HCT116 (cell line): ENCODE measurements around the gene AGPAT2. TPM values are rescaled to one million over a fixed set of nuclear protein-coding genes. Genes with fewer than 3 reads are reported as not detected.

Source experiments
- ATAC-seq: fragments of 200-7000 bp; cut with Tn5 transposase; 2 replicates; pipeline ENCODE4 v1.9.1; 2020; ENCODE audit warnings: mild to moderate bottlenecking, moderate library complexity
- BruUV-seq: library from RNA; stranded (reverse); fragments of 400-500 nt; replicated peaks from 2 replicates; lab custom pipeline; 2021; lab: Mats Ljungman, UMichigan
- CTCF ChIA-PET: fragments of 300-600 bp; sonication (Branson Sonifier 250); formaldehyde crosslinking; loops from one replicate; lab custom pipeline; 2021; ENCODE audit warnings: antibody characterized with exemption; lab: Charles Lee
- POLR2A ChIA-PET: fragments of 300-600, 350-600 bp; sonication (Branson Sonifier 250); formaldehyde crosslinking; loops from one replicate; lab custom pipeline; 2021; ENCODE audit warnings: antibody characterized with exemption; lab: Charles Lee
- RAD21 ChIA-PET, 2 experiments: fragments of 300-600 bp; sonication (Branson Sonifier 250); formaldehyde crosslinking; loops; one replicate each; lab custom pipeline; 2023; ENCODE audit warnings: low total read pairs in 2 of 2; ENCODE audit not compliant: uncharacterized antibody in 2 of 2, unreplicated experiment in 2 of 2, low non-redundant PET in 1 of 2; lab: Charles Lee
- DNase-seq: peaks from one replicate; pipeline ENCODE4 v3.0.0-alpha.2; 2010; ENCODE audit warnings: low read depth, low spot score
- H2AFZ ChIP-seq: fragments of 200-600 bp; shearing (Covaris generic), sonication (generic); 2 replicates; pipeline ENCODE4 v1.6.1; 2017; ENCODE audit warnings: low read depth, mixed run types, mixed read lengths, antibody characterized with exemption, low read length; ENCODE audit not compliant: poor library complexity, severe bottlenecking
- H3K27ac ChIP-seq: 2 replicates; pipeline ENCODE4 v1.5.1; 2012; ENCODE audit warnings: low read depth, low read length
- H3K27me3 ChIP-seq: fragments of 200-600 bp; sonication (generic); 2 replicates; pipeline ENCODE4 v1.6.1; 2016; ENCODE audit warnings: mixed run types, low read length, mixed read lengths; ENCODE audit not compliant: insufficient read depth
- H3K36me3 ChIP-seq, 2 experiments: fragments of 200-500 bp in 1 of 2; fragments of 200-600 bp in 1 of 2; sonication (Bioruptor generic) in 1 of 2; sonication (generic) in 1 of 2; 2 replicates each; pipeline versions ENCODE4 v1.5.1 to v1.6.1; 2014 to 2016; ENCODE audit warnings: low read length in 2 of 2, inconsistent platforms in 1 of 2, mixed read lengths in 1 of 2, mixed run types in 1 of 2; ENCODE audit not compliant: insufficient read depth in 2 of 2, control insufficient read depth in 1 of 2
- H3K4me1 ChIP-seq, 2 experiments: fragments of 200-600 bp in 1 of 2; sonication (generic) in 1 of 2; 2 replicates each; pipeline versions ENCODE4 v1.5.1 to v1.6.1; 2012 to 2017; ENCODE audit warnings: low read length in 2 of 2, inconsistent platforms in 1 of 2, mild to moderate bottlenecking in 1 of 2, mixed read lengths in 1 of 2, mixed run types in 1 of 2, moderate library complexity in 1 of 2; ENCODE audit not compliant: insufficient read depth in 2 of 2, control insufficient read depth in 1 of 2
- H3K4me2 ChIP-seq: fragments of 200-600 bp; sonication (generic); 2 replicates; pipeline ENCODE4 v1.6.1; 2017; ENCODE audit warnings: mixed run types, low read length, mixed read lengths
- H3K4me3 ChIP-seq, 2 experiments: fragments of 200-600 bp in 1 of 2; sonication (generic) in 1 of 2; replicated peaks in 1 of 2; 2 replicates each; pipeline ENCODE4 v1.5.1; 2011 to 2016; ENCODE audit warnings: low read length in 2 of 2, control low read depth in 1 of 2, low read depth in 1 of 2, mild to moderate bottlenecking in 1 of 2, mixed read lengths in 1 of 2, mixed run types in 1 of 2
- H3K79me2 ChIP-seq: fragments of 200-600 bp; sonication (generic); 2 replicates; pipeline ENCODE4 v1.6.1; 2017; ENCODE audit warnings: mild to moderate bottlenecking, mixed run types, low read length, moderate library complexity, mixed read lengths; ENCODE audit not compliant: insufficient read depth
- H3K9ac ChIP-seq: fragments of 200-600 bp; sonication (generic); 2 replicates; pipeline ENCODE4 v1.6.1; 2016; ENCODE audit warnings: low read length, mixed read lengths
- H3K9me2 ChIP-seq: fragments of 200-600 bp; sonication (generic), shearing (Covaris generic); 2 replicates; pipeline ENCODE4 v1.6.1; 2017; ENCODE audit warnings: mixed run types, mild to moderate bottlenecking, moderate library complexity; ENCODE audit not compliant: insufficient read depth
- H3K9me3 ChIP-seq, 2 experiments: fragments of 200-500 bp in 1 of 2; fragments of 200-600 bp in 1 of 2; sonication (Bioruptor generic) in 1 of 2; sonication (generic) in 1 of 2; 2 replicates each; pipeline ENCODE4 v1.6.1; 2014 to 2017; ENCODE audit warnings: low read length in 2 of 2, mixed read lengths in 2 of 2, inconsistent platforms in 1 of 2, low read depth in 1 of 2, mild to moderate bottlenecking in 1 of 2, mixed run types in 1 of 2, moderate library complexity in 1 of 2; ENCODE audit not compliant: control insufficient read depth in 1 of 2, insufficient read depth in 1 of 2
- H4K20me1 ChIP-seq: fragments of 200-600 bp; sonication (generic), shearing (Covaris generic); 2 replicates; pipeline ENCODE4 v1.6.1; 2017; ENCODE audit warnings: mixed run types, mild to moderate bottlenecking, moderate library complexity; ENCODE audit not compliant: insufficient read depth
- EGR1 ChIP-seq: IDR thresholded peaks from 2 replicates; pipeline ENCODE4 v1.6.1; 2012; ENCODE audit warnings: low read depth
- ELF1 ChIP-seq: IDR thresholded peaks from 2 replicates; pipeline ENCODE4 v1.6.1; 2012; ENCODE audit warnings: low read depth, borderline replicate concordance
- EZH2 ChIP-seq: fragments of 200-600 bp; sonication (generic); IDR thresholded peaks from 2 replicates; pipeline ENCODE4 v1.6.1; 2017; ENCODE audit warnings: antibody characterized with exemption, mixed run types
- EZH2phosphoT487 ChIP-seq: fragments of 200-600 bp; IDR thresholded peaks from 2 replicates; pipeline ENCODE4 v1.6.1; 2018; ENCODE audit warnings: antibody characterized with exemption, borderline replicate concordance
- FOSL1 ChIP-seq: IDR thresholded peaks from 2 replicates; pipeline ENCODE4 v1.6.1; 2012; ENCODE audit warnings: low read depth
- JUND ChIP-seq: IDR thresholded peaks from 2 replicates; pipeline ENCODE4 v1.6.1; 2012
- MAX ChIP-seq: IDR thresholded peaks from 2 replicates; pipeline ENCODE4 v1.6.1; 2012
- SRF ChIP-seq: IDR thresholded peaks from 2 replicates; pipeline ENCODE4 v1.6.1; 2012; ENCODE audit warnings: low read depth
- intact Hi-C: fragments of 100-400 bp; cut with micrococcal nuclease; formaldehyde crosslinking; loops from 2 replicates; pipeline ENCODE4 v1.10.0; 2022
- total RNA-seq: library from RNA; stranded (reverse); gene quantifications from one replicate; pipeline ENCODE4 v1.2.1, GENCODE V29; 2021; ENCODE audit not compliant: unreplicated experiment

AGPAT2 gene
- total RNA-seq, 1 experiment from 2014 or later: 86.0 TPM

DNA sequence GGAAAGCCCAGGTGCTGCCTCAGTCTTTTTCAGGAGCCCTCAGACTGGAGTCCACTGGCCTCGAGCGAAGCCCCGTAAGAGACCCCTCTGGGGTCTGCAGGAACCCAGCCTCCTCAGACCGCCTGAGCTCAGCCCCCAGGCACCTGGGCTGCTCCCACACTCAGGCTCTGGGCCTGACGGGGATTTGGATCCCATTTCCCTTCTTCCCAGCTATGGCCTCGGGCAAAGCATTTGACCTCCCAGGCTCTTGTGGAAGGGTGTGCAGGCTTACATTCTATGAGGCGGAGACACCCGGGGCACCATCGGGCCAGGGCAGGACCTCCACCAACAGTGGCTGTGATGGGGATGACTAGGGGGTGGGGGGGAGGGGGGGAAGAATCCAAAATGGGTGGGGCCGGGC, 4.5 kb downstream of the AGPAT2 start:
- ChIA-PET CTCF (interaction anchor here (1.5 to 3.6 kb wide), 2 partner anchors 11 kb away, joined by 5 to 18 read pairs; no protein-coding TSS in a partner anchor), POLR2A (no interaction called here), RAD21 (no interaction called here)
- no TSS peak for BruUV-seq
- H3K9me3 ChIP-seq: no peaks in the 10 kb centered on the region
- DNase-seq: no peak
- no peaks in the 10 kb centered on the region for H3K27me3 ChIP-seq
- peaks cover 10 to 18% of the 10 kb centered on the region in 2 experiments for H3K4me1 ChIP-seq
- H3K79me2 ChIP-seq: peaks cover 57% of the 10 kb centered on the region
- no peaks in the 10 kb centered on the region for H4K20me1 ChIP-seq
- no peaks in the 10 kb centered on the region for H3K9me2 ChIP-seq
- no peak overlapping the region for H3K9ac ChIP-seq
- H3K4me3 ChIP-seq: no peak overlapping the region
- H3K4me2 ChIP-seq: no peak overlapping the region
- intact Hi-C loops: no loop called here
- H3K36me3 ChIP-seq: no peaks in the 10 kb centered on the region
- no peak for ATAC-seq
- no peak for TF ChIP-seq JUND
- H3K27ac ChIP-seq: no peak overlapping the region
- H2AFZ ChIP-seq: no peak overlapping the region

DNA sequence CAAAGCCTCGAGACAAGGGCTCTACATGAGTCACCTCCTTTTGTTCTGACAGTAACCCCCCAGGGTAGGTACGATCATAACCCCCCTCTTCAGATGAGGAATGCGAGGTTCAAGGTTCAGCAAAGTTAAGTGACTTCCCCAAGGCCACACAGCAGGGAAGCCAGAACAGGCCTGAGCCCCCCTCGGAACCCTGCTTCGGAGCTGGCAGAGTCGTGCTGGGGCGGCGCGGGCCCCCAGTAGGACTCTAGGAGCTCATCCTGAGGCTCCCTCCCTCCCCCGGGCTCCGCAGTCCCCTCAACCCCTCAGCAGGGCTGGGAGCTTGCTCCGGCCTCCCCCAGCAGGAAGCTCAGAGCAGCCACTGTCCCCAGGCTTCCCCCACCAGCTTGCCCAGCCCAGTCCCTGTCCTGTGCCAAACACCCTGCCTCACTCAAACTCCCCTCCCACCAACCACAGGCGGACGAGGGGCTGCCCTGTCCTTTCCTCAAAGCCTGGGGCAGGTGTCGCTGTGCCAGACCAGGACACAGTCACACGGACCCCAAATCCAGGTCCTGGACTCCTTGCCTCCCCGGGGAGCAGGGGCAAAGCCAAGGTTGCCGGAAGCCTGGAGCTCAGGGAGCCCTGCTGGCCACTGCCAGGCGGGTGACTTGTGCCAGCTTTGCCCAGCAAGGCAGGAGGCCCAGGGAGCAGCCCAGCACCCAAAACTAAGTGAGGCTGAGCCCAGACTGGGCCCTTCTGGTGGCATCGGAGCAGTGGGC, 5.1 kb downstream of the AGPAT2 start:
- CTCF ChIA-PET: interaction anchor here (1.5 to 3.6 kb wide), 2 partner anchors 10 to 12 kb away, joined by 5 to 18 read pairs; no protein-coding TSS in a partner anchor
- Histone ChIP-seq H3K4me3 (no peak overlapping the region), H3K9me2 (no peaks in the 10 kb centered on the region), H3K9ac (no peak overlapping the region), H3K27me3 (no peaks in the 10 kb centered on the region), H3K9me3 (no peaks in the 10 kb centered on the region), H3K4me2 (no peak overlapping the region), H2AFZ (no peak overlapping the region), H3K27ac (no peak overlapping the region), H3K36me3 (no peaks in the 10 kb centered on the region), H3K4me1 (peaks cover 8 to 16% of the 10 kb centered on the region in 2 experiments), H4K20me1 (no peaks in the 10 kb centered on the region), H3K79me2 (peaks cover 57% of the 10 kb centered on the region)
- DNase-seq (no peak), ATAC-seq (no peak)
- TF ChIP-seq EZH2phosphoT487: no peak
- TF ChIP-seq FOSL1: no peak
- no peak for TF ChIP-seq SRF
- TF ChIP-seq MAX: no peak
- TF ChIP-seq ELF1: no peak
- TF ChIP-seq EGR1: no peak
- TF ChIP-seq EZH2: no peak
- intact Hi-C loops: no loop called here
- RAD21 ChIA-PET: no interaction called here
- no TSS peak for BruUV-seq
- POLR2A ChIA-PET: no interaction called here
